Adrenal gland (tissue), 12 donors: Measurements from ENCODE around the gene DGKQ. TPM values are rescaled to one million over a fixed set of nuclear protein-coding genes. Genes with fewer than 3 reads are reported as not detected.

Experiments used
- DNase-seq, 7 donors: peaks; one replicate each; pipeline ENCODE4 v3.0.0-alpha.2; 2019 to 2020
- H3K27ac ChIP-seq, 5 donors: fragments of 200-600 bp; sonication (generic) in 4 of 5; 1 replicate in 3 of 5; 2 replicates in 2 of 5; pipeline versions ENCODE4 v1.5.1 to v1.8.0; 2016 to 2020; ENCODE audit warnings: mild to moderate bottlenecking in 1 of 5
- H3K27me3 ChIP-seq: fragments of 200-600 bp; 2 replicates; pipeline ENCODE4 v1.8.0; 2021
- H3K36me3 ChIP-seq, 2 donors: fragments of 200-600 bp; replicated peaks in 1 of 2; 1 replicate in 1 of 2; 2 replicates in 1 of 2; pipeline versions ENCODE4 v1.5.1 to v1.8.0; 2018 to 2022
- H3K4me1 ChIP-seq, 2 donors: fragments of 200-600 bp; replicated peaks in 1 of 2; 1 replicate in 1 of 2; 2 replicates in 1 of 2; pipeline versions ENCODE4 v1.5.1 to v1.8.0; 2018 to 2021
- H3K4me3 ChIP-seq, 4 donors: fragments of 200-600 bp; sonication (generic) in 3 of 4; one replicate each; pipeline ENCODE4 v1.5.1; 2016 to 2018
- H3K9me3 ChIP-seq, 3 donors: fragments of 200-600 bp; sonication (generic) in 1 of 3; replicated peaks in 1 of 3; 1 replicate in 2 of 3; 2 replicates in 1 of 3; pipeline versions ENCODE4 v1.5.1 to v1.8.0; 2016 to 2021
- CTCF ChIP-seq, 6 experiments: fragments of 450-650 bp in 4 of 6; fragments of 200-600 bp in 2 of 6; sonication (generic) in 1 of 6; IDR thresholded peaks; 1 replicate in 5 of 6; 2 replicates in 1 of 6; pipeline versions ENCODE4 v1.5.1 to v1.8.0; 2016 to 2021; ENCODE audit warnings: antibody characterized with exemption in 6 of 6, mild to moderate bottlenecking in 2 of 6, moderate library complexity in 1 of 6
- POLR2A ChIP-seq, 2 donors: fragments of 450-650 bp; IDR thresholded peaks; one replicate each; pipeline ENCODE4 v1.6.1; 2017; ENCODE audit warnings: antibody characterized with exemption in 2 of 2, mild to moderate bottlenecking in 2 of 2, moderate library complexity in 1 of 2
- WGBS, 4 donors: extraction: QIAGEN DNeasy Blood & Tissue Kit in 2 of 4; methylation state at CpG; one replicate each; pipeline versions ENCODE4 v1.1.5 to v1.1.7; 2013 to 2017; 5-methylcytosine and 5-hydroxymethylcytosine counted together
- intact Hi-C, 2 donors: fragments of 100-400 bp; cut with DNase I; formaldehyde crosslinking; loops; one replicate each; pipeline versions ENCODE4 v1.14.1 to v1.15.0; 2022 to 2023
- polyA plus RNA-seq, 3 donors: library from polyadenylated mRNA; stranded (reverse); fragments of 200-250 nt in 2 of 3; fragments of 350-450 nt in 1 of 3; fragmentation: Illumina TruSeq in 1 of 3; extraction: RNeasy Lipid Tissue Mini Kit (QIAGEN cat#74804) in 1 of 3; gene quantifications; one replicate each; pipeline ENCODE4 v1.2.3, GENCODE V29; 2013 to 2014
- total RNA-seq, 9 donors: library from RNA; depleted of rRNA in 4 of 9; stranded (reverse); fragments of >200 nt in 4 of 9; fragments of 120-200 nt in 1 of 9; fragmentation: NEBNext Ultra II Directional in 1 of 9; extraction: Animal tissue kit (Norgen Biotek cat#: 25700) in 1 of 9; gene quantifications; one replicate each; pipeline versions ENCODE4 v1.1.0 to v1.2.4, GENCODE V29; 2013 to 2023
- donor health status: healthy with polysubstance abuse.
- donor health status: Bipolar disorder and iron deficiency.
- donor health status: DM: yes; HTN: yes; CAD: no.
- donor health status: DM: no; HTN: no; CAD: no.
- donor health status: DM: no; HTN: no; CAD: no.
- donor health status: DM: yes; HTN: yes; CAD: no.

The DGKQ gene
- total and polyA plus RNA-seq, 12 donors = 0.55 to 16.5 (median 12.5) TPM

- H3K27ac ChIP-seq = no peak overlapping the region
- TF ChIP-seq POLR2A (IDR thresholded peaks at IDR 0.05) = no peak
- no peak for TF ChIP-seq CTCF (IDR thresholded peaks at IDR 0.05)
- no peaks in the 10 kb centered on the region for H3K9me3 ChIP-seq
- WGBS, 4 donors = 97 to 100% (median 98%) methylated on average over 2 of the region's 2 CpGs
- no peak overlapping the region for H3K4me3 ChIP-seq
- no peak for DNase-seq
- intact Hi-C loops = no loop called here
- no peaks in the 10 kb centered on the region for H3K36me3 ChIP-seq
- H3K27me3 ChIP-seq = no peaks in the 10 kb centered on the region
- H3K4me1 ChIP-seq = peaks cover 7 to 11% of the 10 kb centered on the region in 2 donors
Measured at GRCh38 chr4:917992-918391, 55.4 kb downstream of the DGKQ start.

- Histone ChIP-seq H3K4me3 (no peak overlapping the region), H3K4me1 (peaks cover 6 to 7% of the 10 kb centered on the region in 2 donors), H3K36me3 (peaks cover 0 to 4% of the 10 kb centered on the region in 2 donors), H3K27me3 (no peaks in the 10 kb centered on the region), H3K27ac (no peak overlapping the region), H3K9me3 (no peaks in the 10 kb centered on the region)
- DNase-seq = no peak
- intact Hi-C loops = no loop called here
- WGBS, 4 donors = 93 to 98% (median 96%) methylated on average over 7 of the region's 7 CpGs
- no peak for TF ChIP-seq POLR2A (IDR thresholded peaks at IDR 0.05)
- TF ChIP-seq CTCF (IDR thresholded peaks at IDR 0.05) = no peak
Measured at GRCh38 chr4:917466-917865, 55.9 kb downstream of the DGKQ start.

- H3K36me3 ChIP-seq = peaks cover 0 to 23% of the 10 kb centered on the region in 2 donors
- no peak for TF ChIP-seq POLR2A (IDR thresholded peaks at IDR 0.05)
- no peak for TF ChIP-seq CTCF (IDR thresholded peaks at IDR 0.05)
- no peaks in the 10 kb centered on the region for H3K9me3 ChIP-seq
- H3K4me3 ChIP-seq = peak overlapping the region in 1 of 4 donors; percentile 10
- DNase-seq = peak in 3 of 7 donors; percentile 21 to 32 (median 22)
- intact Hi-C loops = no loop called here
- peaks cover 0 to 3% of the 10 kb centered on the region in 2 donors for H3K4me1 ChIP-seq
- 44 to 53% (median 51%) methylated on average over 8 of the region's 8 CpGs for WGBS, 4 donors
- H3K27ac ChIP-seq = peak overlapping the region in 1 of 5 donors; percentile 43
- H3K27me3 ChIP-seq = no peaks in the 10 kb centered on the region
Measured at GRCh38 chr4:915595-915994, 57.8 kb downstream of the DGKQ start.

GRCh38 chr4:915041-915474 lies 58.3 kb downstream of the DGKQ start:
- intact Hi-C loops = no loop called here
- peak in 1 of 7 donors; percentile 5 for DNase-seq
- WGBS, 4 donors = 38 to 63% (median 56%) methylated on average over 10 to 20 of the region's 20 CpGs
- Histone ChIP-seq H3K27ac (peak overlapping the region in 1 of 5 donors; percentile 43), H3K4me3 (peak overlapping the region in 1 of 4 donors; percentile 10), H3K4me1 (peaks cover 0 to 3% of the 10 kb centered on the region in 2 donors), H3K9me3 (no peaks in the 10 kb centered on the region), H3K27me3 (no peaks in the 10 kb centered on the region), H3K36me3 (peaks cover 0 to 24% of the 10 kb centered on the region in 2 donors)
- TF ChIP-seq POLR2A (IDR thresholded peaks at IDR 0.05) = no peak
- TF ChIP-seq CTCF (IDR thresholded peaks at IDR 0.05) = no peak
